Thymus (tissue), 11 donors: ENCODE measurements around the gene DNMT3L. TPM values are rescaled to one million over a fixed set of nuclear protein-coding genes. Genes with fewer than 3 reads are reported as not detected.

ENCODE experiments used
- DNase-seq, 9 donors: peaks; one replicate each; pipeline ENCODE4 v3.0.0-alpha.2; 2013; ENCODE audit warnings: low spot score in 9 of 9, low read depth in 6 of 9, missing footprints in 1 of 9
- H3K27ac ChIP-seq, 2 donors: one replicate each; pipeline ENCODE4 v1.5.1; 2013; ENCODE audit warnings: control low read depth in 1 of 2, low read depth in 1 of 2, low read length in 1 of 2, mild to moderate bottlenecking in 1 of 2, moderate library complexity in 1 of 2
- H3K27me3 ChIP-seq, 2 donors: one replicate each; pipeline ENCODE4 v1.5.1; 2013; ENCODE audit warnings: low read length in 1 of 2; ENCODE audit not compliant: control insufficient read depth in 2 of 2, insufficient read depth in 1 of 2
- H3K36me3 ChIP-seq, 2 donors: one replicate each; pipeline ENCODE4 v1.5.1; 2013; ENCODE audit warnings: low read length in 1 of 2, mild to moderate bottlenecking in 1 of 2, moderate library complexity in 1 of 2; ENCODE audit not compliant: control insufficient read depth in 2 of 2, insufficient read depth in 2 of 2
- H3K4me1 ChIP-seq, 2 donors: one replicate each; pipeline ENCODE4 v1.5.1; 2013; ENCODE audit warnings: low read length in 2 of 2; ENCODE audit not compliant: control insufficient read depth in 2 of 2, insufficient read depth in 2 of 2
- H3K4me3 ChIP-seq, 2 donors: one replicate each; pipeline ENCODE4 v1.5.1; 2013; ENCODE audit warnings: low read length in 2 of 2, control low read depth in 1 of 2, mild to moderate bottlenecking in 1 of 2
- H3K9me3 ChIP-seq, 2 donors: one replicate each; pipeline ENCODE4 v1.5.1; 2013; ENCODE audit warnings: low read length in 1 of 2, mild to moderate bottlenecking in 1 of 2; ENCODE audit not compliant: control insufficient read depth in 2 of 2, insufficient read depth in 1 of 2
- WGBS: extraction: QIAGEN DNeasy Blood & Tissue Kit; methylation state at CpG from one replicate; pipeline ENCODE4 v1.1.7; 2013; 5-methylcytosine and 5-hydroxymethylcytosine counted together
- polyA plus RNA-seq: library from polyadenylated mRNA; stranded (reverse); fragments of 200-250 nt; gene quantifications from one replicate; pipeline ENCODE4 v1.2.3, GENCODE V29; 2013
- total RNA-seq: library from RNA; stranded (reverse); fragments of 120-200 nt; gene quantifications from one replicate; pipeline ENCODE4 v1.2.4, GENCODE V29; 2013
- donor health status: healthy.

Gene DNMT3L
- total and polyA plus RNA-seq, 2 donors, result 0.42 to 0.80 TPM

DNA sequence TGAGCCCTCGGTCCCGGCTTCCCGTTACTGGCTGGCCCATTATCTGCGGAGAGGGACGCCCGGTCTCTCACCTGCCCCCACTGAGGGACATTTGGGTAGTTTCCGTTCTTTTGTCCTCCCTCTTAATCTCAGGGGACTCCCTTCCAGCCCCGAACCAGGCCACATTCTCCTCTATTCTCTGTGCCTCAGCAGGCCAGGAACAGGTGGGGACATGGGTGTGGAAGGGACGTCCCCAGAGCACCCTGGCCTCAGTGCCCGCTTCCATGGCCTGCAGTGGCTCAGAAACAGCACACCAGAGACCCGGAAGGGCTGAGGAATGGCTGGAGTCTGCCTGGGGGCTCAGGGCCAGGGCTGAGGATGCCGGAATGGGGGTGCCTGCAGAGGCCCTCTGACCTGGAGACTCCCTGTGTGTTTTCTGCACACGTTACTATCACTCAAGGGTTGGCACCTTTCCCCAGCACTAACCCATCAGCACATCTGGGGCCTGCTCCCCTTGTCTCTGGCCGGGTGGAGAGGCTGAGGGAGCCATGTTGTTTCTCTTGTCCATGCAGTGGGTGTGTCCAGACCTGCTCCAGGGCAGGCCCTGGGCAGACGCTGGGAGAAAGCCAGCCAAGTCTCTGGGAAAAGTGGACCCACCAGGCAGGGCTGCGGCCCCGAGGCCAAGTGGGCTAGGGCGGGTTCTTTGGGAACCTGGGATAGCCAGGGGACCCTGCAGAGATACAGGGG lies 10.0 kb upstream of the DNMT3L start:
- Histone ChIP-seq H3K27me3 (no peaks in the 10 kb centered on the region), H3K27ac (no peak overlapping the region), H3K9me3 (no peaks in the 10 kb centered on the region), H3K36me3 (no peaks in the 10 kb centered on the region), H3K4me1 (no peaks in the 10 kb centered on the region), H3K4me3 (no peak overlapping the region)
- no peak for DNase-seq
- WGBS, result 97% methylated on average over 18 of the region's 18 CpGs

DNA sequence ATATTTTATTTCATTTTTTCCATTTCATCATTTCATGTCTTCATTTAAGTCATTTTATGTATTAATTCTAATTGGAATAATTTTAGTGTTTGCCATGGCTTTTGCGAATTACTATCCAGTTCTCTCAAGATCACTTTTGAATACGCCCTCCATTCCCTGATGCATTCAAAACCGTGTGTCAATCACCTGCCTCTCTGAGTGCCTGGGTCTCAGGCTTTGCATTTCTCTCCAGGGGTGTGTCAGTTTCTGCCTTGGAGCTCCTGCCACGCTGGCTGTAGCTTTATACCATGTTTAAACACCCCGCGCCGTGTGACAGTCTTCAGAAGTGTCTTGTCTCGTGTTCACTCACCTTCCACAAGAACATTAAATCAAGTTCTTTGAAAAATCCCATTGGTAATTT lies 7.4 kb upstream of the DNMT3L start:
- no peaks in the 10 kb centered on the region for H3K4me1 ChIP-seq
- DNase-seq, result no peak
- WGBS, result 87% methylated on average over 8 of the region's 8 CpGs
- H3K4me3 ChIP-seq, result no peak overlapping the region
- no peaks in the 10 kb centered on the region for H3K27me3 ChIP-seq
- no peaks in the 10 kb centered on the region for H3K36me3 ChIP-seq
- H3K27ac ChIP-seq, result no peak overlapping the region
- no peaks in the 10 kb centered on the region for H3K9me3 ChIP-seq

DNA sequence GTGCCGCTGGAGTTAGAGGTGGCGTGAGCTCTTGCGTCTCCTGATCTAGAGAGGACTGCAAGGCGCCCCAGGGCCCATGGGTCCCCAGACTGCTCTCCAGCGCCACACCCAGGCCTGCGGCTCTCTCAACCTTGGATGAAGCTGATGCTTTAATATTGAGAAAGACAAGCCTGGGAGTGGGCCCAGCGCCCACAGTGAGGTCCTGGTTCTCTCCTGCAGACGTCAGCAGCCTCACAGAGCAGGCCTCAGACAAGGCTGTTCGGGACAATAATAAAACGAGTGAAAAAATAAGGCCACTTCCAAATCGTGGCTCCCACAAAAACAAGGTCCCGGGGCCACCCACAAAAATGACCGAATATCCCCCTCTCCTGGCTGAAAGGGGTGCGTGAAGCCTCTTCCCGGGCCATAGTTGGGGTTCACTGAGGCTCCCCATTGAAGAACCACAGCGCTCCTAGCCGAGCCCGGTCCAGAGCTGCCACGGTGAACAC lies 6.0 kb upstream of the DNMT3L start:
- Histone ChIP-seq H3K27ac (no peak overlapping the region), H3K9me3 (no peaks in the 10 kb centered on the region), H3K27me3 (no peaks in the 10 kb centered on the region), H3K36me3 (no peaks in the 10 kb centered on the region), H3K4me3 (no peak overlapping the region), H3K4me1 (no peaks in the 10 kb centered on the region)
- 87% methylated on average over 19 of the region's 19 CpGs for WGBS
- no peak for DNase-seq

DNA sequence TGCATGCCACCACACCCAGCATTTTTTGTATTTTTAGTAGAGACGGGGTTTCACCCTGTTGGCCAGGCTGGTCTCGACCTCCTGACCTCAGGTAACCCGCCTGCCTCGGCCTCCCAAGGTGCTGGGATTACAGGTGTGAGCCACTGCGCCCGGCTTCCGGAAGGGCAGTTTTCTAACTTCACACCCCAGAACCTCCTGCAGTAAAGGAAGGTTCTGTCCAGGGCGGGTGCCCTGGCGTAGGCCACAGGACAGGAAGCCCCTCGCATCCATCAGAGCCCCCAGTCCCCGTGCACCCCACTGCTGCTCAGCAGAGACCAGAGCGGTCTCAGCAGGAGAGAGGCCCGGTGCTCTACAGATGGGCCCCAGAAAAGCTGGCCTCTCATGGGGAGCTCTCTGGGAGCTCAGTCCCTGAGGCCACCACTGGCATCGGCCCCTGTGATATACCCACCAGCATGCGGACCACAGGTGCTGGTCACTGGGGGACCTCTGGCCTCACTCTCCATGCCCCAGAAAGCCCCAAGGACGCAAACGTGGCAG lies 4.1 kb upstream of the DNMT3L start:
- H3K27me3 ChIP-seq, result no peaks in the 10 kb centered on the region
- no peak for DNase-seq
- WGBS, result 95% methylated on average over 17 of the region's 17 CpGs
- no peak overlapping the region for H3K4me3 ChIP-seq
- H3K27ac ChIP-seq, result no peak overlapping the region
- no peaks in the 10 kb centered on the region for H3K4me1 ChIP-seq
- H3K36me3 ChIP-seq, result no peaks in the 10 kb centered on the region
- H3K9me3 ChIP-seq, result no peaks in the 10 kb centered on the region

DNA sequence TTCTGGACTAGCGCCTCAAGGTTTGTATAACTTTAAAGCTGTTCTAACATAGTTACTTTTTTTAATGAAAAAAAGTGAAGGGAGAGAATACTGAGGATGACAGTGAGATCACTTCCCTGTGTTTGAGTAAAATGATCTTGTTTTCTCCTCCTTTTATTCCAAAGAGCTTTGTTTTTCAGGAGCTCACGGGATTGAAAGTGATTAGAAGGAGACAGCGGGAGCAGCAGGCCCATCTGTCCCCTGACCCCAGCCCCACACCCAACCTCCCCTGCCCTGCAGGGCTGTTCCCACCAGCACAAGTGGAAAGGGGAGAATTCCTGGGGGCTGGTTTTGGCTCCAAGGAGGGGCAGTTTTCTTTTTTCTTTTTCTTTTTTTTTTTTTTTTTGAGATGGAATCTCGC lies 2.1 kb upstream of the DNMT3L start:
- no peaks in the 10 kb centered on the region for H3K36me3 ChIP-seq
- H3K9me3 ChIP-seq, result no peaks in the 10 kb centered on the region
- 96% methylated on average over 4 of the region's 4 CpGs for WGBS
- H3K27ac ChIP-seq, result no peak overlapping the region
- H3K4me3 ChIP-seq, result no peak overlapping the region
- DNase-seq, result no peak
- H3K4me1 ChIP-seq, result no peaks in the 10 kb centered on the region
- H3K27me3 ChIP-seq, result no peaks in the 10 kb centered on the region

DNA sequence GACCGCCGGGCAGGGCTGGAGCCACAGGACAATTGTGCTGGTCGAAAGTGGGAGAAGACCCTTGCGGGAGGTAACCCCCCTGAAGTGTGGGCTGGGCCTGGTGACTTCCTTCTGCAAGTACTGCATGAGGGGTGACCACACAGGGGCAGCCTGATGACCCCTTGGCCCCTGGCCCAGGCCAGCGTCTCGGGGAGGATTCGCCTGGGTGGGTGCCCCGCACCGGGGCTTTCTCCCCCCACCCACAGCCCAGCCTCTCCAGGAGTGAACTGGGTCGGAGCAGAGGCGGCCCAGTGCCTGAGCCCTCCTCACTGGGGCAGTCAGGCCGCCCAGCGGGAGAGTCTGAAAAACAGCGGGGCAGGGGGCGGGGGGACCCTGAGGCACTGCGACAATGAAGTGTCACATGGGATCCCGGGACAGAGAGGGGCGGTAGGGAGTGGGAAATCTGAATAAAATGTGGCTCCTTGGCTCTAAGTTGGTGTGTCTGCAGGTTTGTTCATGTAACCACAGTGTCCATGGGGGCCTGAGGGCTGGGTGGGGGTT lies 1.6 kb upstream of the DNMT3L start:
- 91% methylated on average over 18 of the region's 18 CpGs for WGBS
- Histone ChIP-seq H3K36me3 (no peaks in the 10 kb centered on the region), H3K4me1 (no peaks in the 10 kb centered on the region), H3K27ac (no peak overlapping the region), H3K4me3 (no peak overlapping the region), H3K9me3 (no peaks in the 10 kb centered on the region), H3K27me3 (no peaks in the 10 kb centered on the region)
- DNase-seq, result no peak

DNA sequence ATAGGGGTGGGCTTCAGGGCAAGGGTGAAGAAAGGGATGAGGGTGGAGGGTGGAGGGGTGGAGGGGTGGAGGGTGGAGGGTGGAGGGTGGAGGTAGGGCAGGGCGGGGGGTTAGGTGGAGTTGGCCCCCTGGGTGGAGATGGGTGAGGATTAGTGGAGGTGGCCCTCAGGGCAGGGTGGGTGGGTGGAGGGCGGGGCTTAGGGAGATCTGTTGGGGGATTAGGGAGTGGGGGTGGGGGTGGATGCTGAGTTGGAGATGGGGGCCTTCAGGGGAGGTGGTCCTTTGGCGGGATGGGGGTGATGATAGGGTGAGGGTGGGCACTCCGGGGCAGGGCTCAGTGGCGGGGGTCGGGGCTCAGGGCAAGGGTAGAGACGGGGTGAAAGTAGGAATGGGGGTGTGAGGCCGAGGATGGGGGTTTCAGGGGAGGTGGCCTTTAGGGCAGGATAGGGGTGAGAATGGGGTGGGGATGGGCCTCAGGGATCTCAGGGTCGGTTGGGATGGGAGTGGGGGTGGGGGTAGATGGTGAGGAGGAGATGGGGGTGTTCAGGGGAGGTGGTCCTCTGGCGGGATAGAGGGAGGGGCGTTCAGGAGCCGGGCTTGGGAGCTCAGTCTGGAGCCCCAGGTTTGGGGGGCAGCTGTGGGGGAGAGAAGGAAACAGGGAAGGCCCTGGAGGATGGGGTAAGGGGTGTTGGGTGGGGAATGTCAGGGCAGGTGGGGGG lies 800 bp upstream of the DNMT3L start:
- Histone ChIP-seq H3K4me1 (no peaks in the 10 kb centered on the region), H3K9me3 (no peaks in the 10 kb centered on the region), H3K27ac (no peak overlapping the region), H3K36me3 (no peaks in the 10 kb centered on the region), H3K4me3 (no peak overlapping the region), H3K27me3 (no peaks in the 10 kb centered on the region)
- no peak for DNase-seq
- WGBS, result 94% methylated on average over 12 of the region's 12 CpGs

DNA sequence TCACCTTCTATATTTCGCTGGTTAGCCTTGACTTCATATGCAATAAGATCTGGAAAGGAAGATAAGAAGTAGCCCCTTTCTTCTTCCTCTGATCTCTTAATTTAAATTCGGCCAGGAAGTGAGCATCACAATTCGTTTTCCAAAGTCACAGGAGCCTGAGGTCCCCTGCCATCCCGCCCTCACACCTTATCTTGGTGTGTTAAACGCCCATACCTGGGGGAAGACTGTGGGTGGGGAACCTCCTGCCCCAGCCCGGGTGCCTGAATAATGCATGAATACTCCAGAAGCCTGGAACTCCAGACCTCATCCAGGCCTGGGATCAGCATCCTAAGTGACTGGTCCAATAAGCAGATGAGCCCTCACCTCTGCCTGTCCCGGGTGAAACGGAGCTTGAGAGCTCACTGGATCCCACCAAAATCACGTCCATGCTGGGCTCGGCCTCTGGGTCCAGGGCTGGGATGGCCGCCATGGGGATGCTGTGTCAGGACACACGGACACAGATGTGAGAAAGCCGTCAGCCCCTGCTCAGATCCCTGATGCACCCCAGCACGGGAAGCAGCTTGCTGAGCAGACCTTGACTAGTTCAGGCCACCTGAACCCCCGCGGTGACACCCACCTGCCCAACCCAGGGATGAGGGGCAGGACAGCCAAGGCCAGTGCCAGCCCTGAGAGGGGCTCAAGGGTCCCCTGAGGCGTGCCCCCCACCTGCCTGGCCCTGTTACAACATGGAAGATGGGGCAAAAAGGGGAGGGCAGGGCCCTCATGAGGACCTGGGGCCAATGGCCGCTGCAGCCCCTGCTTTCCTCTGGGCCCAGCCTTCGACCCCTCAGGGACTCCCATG lies 686 bp downstream of the DNMT3L start:
- Histone ChIP-seq H3K4me3 (no peak overlapping the region), H3K9me3 (no peaks in the 10 kb centered on the region), H3K36me3 (no peaks in the 10 kb centered on the region), H3K27ac (no peak overlapping the region), H3K27me3 (no peaks in the 10 kb centered on the region), H3K4me1 (no peaks in the 10 kb centered on the region)
- 94% methylated on average over 19 of the region's 19 CpGs for WGBS
- no peak for DNase-seq
